Epithelial cell of prostate (primary cell): ENCODE data around the gene FSTL5.
A peak's percentile ranks its signal among the peaks of the same experiment; 100 is the strongest.

ENCODE experiments used
- DNase-seq: peaks from one replicate; pipeline ENCODE4 v3.0.0-alpha.2; 2011; ENCODE audit warnings: low read depth, low spot score
- H3K27ac ChIP-seq: fragments of 450-650 bp; 2 replicates; pipeline ENCODE4 v1.5.1; 2017; ENCODE audit warnings: mild to moderate bottlenecking

Gene FSTL5

DNA sequence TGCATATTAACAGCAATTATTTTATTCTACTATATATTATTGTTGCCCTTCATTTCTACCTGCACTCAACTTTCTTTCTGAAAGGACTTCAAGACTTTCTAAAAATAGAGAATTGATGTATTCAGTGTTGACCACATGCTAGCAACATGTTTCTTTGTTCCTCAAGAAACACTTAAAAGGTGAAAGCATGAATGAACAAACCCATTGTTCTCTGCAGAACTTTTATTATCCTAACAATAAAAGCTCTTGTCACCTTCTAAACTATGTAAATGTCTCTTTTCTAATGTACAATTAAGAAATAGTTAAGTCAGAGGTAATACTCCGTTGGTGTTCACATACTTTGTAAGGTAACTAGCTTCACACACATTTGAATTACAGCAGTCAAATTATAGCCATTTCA, 638.7 kb downstream of the FSTL5 start:
- DNase-seq = no peak
- H3K27ac ChIP-seq = no peak overlapping the region

- DNase-seq = no peak
Measured at GRCh38 chr4:161522031-161522430, 641.8 kb downstream of the FSTL5 start.

DNA sequence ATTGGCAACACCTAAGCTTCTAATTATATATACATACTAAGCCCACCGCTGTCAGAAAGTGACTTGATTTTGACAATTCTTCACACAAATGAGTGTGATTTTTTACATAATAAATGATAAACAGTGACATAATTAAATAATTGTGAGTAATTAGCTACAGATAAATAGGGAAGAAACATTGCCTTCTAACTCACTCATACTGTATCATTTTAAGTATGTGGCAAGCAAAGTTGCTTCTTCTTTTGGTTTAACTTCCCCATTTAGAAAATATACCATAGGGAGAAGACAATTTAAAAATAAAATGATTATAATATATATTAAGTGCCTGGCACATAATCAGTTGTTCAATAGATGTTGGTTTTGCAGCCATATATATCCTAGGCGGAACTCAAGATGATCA, 644.2 kb downstream of the FSTL5 start:
- DNase-seq = no peak
- no peak overlapping the region for H3K27ac ChIP-seq

More at GRCh38 chr4:161522031-161522430, 641.8 kb downstream of the FSTL5 start:
- no peak overlapping the region for H3K27ac ChIP-seq

GRCh38 chr4:161517941-161518340, 645.9 kb downstream of the FSTL5 start:
- no peak for DNase-seq
- no peak overlapping the region for H3K27ac ChIP-seq

- DNase-seq = no peak
- no peak overlapping the region for H3K27ac ChIP-seq
Measured at GRCh38 chr4:161505141-161505540, 658.7 kb downstream of the FSTL5 start.

DNA sequence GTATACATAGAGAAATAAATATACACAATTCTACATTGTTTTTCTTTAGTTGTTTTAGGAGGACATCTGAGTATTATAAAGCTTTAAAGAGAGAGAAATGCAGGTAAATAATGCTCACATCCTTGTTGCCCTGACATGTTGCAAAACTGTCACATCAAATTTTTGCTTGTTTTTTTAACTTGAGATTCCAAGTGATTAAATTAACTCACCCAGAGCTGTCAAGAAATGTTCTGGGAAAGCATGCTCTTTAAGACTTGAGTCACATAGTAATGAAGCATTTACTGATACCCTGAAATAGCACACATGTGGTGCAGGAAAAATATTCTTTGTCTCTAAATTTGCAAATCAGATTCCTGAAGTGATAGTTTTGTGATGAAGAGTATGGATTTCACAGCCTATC, 665.6 kb downstream of the FSTL5 start:
- DNase-seq = no peak
- no peak overlapping the region for H3K27ac ChIP-seq

- DNase-seq = no peak
- no peak overlapping the region for H3K27ac ChIP-seq
Measured at GRCh38 chr4:161486461-161486860, 677.3 kb downstream of the FSTL5 start.

DNA sequence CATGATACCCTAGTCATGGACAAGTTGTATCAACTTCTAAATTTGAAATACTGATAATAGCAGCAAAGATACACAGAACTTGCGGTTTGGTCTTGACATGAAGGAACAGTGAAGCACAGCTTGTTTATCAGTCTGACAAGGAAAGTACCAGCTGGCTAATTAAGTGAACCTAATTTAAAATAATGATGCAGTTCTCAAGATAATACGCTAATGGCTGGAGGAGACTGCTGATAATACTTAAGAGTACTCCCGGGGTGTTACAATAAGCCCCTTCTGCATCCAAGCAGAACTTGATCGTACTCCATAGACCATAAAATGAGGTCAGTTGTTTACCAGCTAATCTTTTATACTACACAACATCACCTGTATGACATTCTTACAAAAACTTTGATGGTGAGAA, 697.5 kb downstream of the FSTL5 start:
- DNase-seq = no peak
- H3K27ac ChIP-seq = no peak overlapping the region

GRCh38 chr4:161463436-161463835, 700.4 kb downstream of the FSTL5 start:
- DNase-seq = no peak
- H3K27ac ChIP-seq = no peak overlapping the region

DNA sequence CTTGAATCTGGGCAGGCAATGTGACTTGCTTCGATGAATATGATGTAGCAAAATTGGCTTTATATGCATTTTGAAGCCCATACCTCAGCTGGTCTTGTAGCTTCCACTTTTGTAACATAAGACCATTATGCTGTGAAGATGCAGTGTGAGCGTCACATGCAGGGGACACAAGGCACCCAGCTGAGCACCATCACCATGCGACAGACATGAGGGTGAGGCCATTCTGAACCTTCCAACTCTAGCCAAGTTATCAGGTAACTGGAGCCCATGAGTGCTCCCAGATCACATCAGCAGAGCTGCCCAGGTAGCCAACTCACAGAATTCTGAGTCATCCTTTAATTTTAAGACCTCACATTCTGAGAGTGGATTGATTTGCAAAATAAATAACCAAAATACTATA, 705.9 kb downstream of the FSTL5 start:
- no peak for DNase-seq

DNA sequence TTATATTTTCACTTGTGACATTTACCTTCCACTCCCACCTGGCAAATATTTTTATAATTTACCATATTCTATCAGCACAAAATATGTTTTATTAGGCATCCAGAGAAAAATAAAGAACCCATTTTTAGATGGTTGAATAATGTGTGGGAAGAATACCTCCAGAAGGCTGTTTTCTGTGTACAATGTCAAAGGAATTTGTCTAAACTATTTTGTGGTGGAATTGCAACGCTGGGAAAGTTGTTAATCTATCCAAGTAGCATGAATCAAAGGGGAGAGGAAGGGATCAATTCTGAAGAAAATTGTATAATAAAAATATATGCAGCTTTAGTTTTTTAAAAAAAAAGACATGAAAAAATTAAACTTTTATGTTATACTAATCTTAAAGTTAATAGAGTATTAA, 706.5 kb downstream of the FSTL5 start:
- no peak overlapping the region for H3K27ac ChIP-seq
- no peak for DNase-seq

More for the DNA sequence above, 705.9 kb downstream of the FSTL5 start:
- H3K27ac ChIP-seq = no peak overlapping the region

DNA sequence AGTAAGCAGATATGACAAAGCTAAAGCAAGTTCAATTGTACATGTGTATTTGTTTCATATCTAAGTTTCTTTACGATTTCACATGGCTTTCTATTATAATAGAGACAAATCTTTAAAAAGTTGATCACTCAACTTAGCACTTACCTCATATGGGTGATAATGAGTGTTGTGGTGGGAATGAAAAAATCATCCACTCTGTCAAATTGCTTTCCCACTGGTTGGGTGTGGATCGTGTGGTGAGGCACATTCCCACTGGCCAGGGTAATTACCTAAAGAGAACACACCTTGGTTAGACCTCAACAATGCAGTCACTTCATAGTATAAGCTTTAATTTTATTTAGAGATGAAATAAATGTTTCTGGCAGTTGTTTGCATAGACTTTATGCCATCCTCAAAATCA, 708.9 kb downstream of the FSTL5 start:
- no peak for DNase-seq

DNA sequence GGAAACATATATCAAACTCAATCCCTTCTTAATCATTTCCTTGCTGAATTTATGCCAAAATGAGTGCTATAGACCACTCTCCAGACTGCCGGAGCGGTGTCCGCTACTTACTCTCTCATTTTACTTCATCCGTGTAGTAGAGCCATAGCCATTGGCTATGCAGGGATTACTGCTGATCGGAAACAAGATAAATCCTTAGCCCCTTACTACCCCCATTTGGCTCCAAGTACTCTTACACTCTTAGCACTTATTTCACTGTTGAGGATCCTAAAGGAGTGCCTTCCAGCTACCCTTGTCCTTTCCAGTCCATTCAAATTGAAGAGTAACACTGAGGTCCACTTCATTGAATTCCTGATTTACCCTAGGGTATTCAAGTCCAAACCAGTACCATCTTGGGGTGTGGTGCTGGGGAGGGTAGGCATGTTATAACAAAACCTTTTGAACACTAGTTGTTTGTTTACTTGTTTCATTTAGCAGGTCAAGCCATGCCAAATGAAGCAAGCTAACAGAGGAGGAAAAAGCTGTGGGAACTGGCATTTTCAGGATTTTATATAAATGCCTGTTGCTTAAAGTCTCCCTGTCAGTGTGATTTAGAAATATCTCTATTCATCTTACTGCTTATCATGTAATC, 715.1 kb downstream of the FSTL5 start:
- DNase-seq = peak; percentile 3
- no peak overlapping the region for H3K27ac ChIP-seq

More for the DNA sequence above, 708.9 kb downstream of the FSTL5 start:
- H3K27ac ChIP-seq = no peak overlapping the region

GRCh38 chr4:161444626-161445025, 719.2 kb downstream of the FSTL5 start:
- no peak overlapping the region for H3K27ac ChIP-seq
- no peak for DNase-seq

- no peak overlapping the region for H3K27ac ChIP-seq
- DNase-seq = no peak
Measured at GRCh38 chr4:161442921-161443320, 720.9 kb downstream of the FSTL5 start.

DNA sequence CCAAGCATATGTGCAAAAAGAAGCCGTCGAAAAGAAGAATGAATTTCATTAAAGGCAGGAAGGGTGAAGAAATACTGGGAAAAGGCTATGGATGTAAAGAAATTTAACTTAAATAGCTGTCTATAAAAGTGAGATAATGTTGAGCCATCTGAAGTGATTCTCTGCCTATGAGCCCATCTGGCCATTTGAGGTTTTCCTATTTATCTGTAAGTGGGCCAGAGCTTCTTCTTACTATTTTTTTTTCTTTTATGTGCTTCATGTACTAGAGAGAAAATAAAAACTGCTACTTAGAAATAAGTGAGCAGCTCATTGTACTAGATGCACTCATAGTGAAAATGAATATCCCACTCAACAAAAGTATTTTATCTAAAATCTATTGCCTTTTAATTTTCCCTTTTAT, 725.7 kb downstream of the FSTL5 start:
- no peak overlapping the region for H3K27ac ChIP-seq
- DNase-seq = no peak

DNA sequence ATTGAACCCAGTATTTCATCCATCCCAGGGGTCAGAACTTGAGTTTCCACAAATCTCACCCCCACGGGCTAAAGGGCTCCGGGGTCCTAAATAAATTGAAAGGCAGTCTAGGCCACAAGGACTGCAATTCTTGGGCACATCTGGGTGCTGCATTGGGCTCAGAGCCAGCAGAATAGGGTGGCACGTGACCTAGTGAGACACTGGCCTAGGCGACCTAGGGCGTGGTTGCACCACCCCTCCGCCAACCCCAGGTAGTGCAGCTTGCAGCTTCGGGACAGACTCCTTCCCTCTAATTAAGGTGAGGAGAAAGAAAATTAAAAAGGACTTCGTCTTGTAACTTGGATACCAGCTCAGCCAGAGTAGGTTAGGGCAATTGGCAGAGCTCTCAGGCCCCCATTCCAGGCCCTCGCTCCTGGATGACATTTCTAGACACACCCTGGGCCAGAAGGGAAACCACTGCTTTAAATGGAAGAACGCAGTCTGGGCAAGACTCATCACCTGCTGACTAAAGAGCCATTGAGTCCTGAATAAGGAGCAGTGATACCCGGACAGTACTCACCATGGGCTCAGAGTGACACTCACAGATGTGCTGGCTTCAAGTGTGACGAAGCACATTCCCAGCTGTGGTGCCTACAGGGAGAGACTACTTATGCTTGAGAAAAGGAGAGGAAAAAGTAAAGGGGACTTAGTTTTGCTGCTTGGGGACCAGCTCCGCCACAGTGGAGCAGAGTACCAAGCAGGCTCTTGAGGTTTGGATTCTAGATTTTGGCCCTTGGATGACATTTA, 735.4 kb downstream of the FSTL5 start:
- no peak for DNase-seq
- no peak overlapping the region for H3K27ac ChIP-seq

DNA sequence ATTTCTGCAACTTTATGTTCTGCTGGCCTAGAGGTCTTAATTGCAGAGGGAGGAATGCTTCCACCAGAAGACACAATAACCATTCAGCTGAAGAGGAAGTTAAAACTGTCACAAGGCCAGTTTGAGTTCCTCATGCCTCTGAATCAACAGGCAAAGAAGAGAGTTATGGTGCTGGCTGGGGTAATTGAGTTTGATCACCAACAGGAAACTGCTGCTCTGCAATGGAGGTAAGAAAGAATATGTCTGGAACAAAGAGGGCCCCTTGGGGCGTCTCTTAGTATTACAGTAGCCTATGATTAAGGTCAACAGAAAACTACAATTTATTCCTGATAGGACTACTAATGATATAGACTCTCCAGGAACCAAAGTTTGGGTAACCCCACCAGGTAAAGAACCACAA, 744.0 kb downstream of the FSTL5 start:
- DNase-seq = no peak

GRCh38 chr4:161411901-161412300, 751.9 kb downstream of the FSTL5 start:
- H3K27ac ChIP-seq = no peak overlapping the region
- no peak for DNase-seq

More for the DNA sequence above, 744.0 kb downstream of the FSTL5 start:
- no peak overlapping the region for H3K27ac ChIP-seq

DNA sequence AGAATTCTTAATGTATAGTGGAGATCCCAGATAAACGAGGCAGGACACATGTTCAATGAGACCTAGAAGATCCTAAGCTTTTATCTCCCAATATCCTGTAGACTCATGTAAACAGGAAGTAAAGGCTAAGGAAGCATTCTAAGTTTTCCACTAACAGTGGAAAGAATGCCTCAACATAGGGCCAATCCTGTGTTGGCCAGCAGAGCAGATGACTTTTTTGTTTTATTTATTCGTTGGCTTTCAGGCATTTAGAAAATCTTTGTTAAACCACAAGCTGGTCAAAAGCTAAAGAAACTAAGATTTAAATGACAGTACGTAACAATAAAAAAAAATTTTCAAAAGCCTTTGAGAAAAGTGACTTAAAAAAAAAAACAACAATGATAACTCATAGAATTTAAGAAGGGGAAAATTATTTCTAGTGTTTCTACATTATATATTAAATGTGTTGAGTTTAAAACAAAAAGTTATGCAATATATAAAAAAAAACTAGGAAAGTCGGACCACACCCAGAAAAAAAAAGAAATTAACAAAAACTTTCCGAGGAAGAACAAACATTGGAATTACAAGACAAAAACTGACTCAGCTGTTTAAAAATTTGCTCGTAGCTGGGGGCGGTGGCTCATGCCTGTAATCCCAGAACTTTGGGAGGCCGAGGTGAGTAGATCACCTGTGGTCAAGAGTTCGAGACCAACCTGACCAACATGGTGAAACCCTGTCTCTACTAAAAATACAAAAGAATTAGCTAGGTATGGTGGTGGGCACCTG, 759.3 kb downstream of the FSTL5 start:
- no peak for DNase-seq

GRCh38 chr4:161403781-161404180, 760.0 kb downstream of the FSTL5 start:
- no peak for DNase-seq
- H3K27ac ChIP-seq = no peak overlapping the region

More for the DNA sequence above, 759.3 kb downstream of the FSTL5 start:
- no peak overlapping the region for H3K27ac ChIP-seq
